Stimulated activated naive B cell treated with anti-CD40 and anti-IgM and Interleukin-4, amounts not matched to agents 10 μg/mL and 1 μg/mL and 100 μg/mL, for 72 hours (primary cell): Measurements from ENCODE around the gene SCG5.
A peak's percentile ranks its signal among the peaks of the same experiment; 100 is the strongest.

ENCODE experiments used
- ATAC-seq, 2 donors: fragments of 150-1000 bp; cut with Tn5 transposase; replicated peaks; 2 replicates each; pipeline ENCODE4 v1.10.0; 2021; ENCODE audit warnings: moderate library complexity in 1 of 2
- DNase-seq: peaks from one replicate; pipeline ENCODE4 v3.0.0; 2021
- H3K27ac Mint-ChIP-seq: one replicate; pipeline ENCODE4 v1.8.0; 2022; ENCODE audit warnings: mild to moderate bottlenecking, mixed read lengths
- H3K27me3 Mint-ChIP-seq, 2 donors: one replicate each; pipeline ENCODE4 v1.8.0; 2022; ENCODE audit warnings: mixed read lengths in 2 of 2
- H3K36me3 Mint-ChIP-seq, 2 donors: one replicate each; pipeline ENCODE4 v1.8.0; 2022; ENCODE audit warnings: mixed read lengths in 2 of 2, mild to moderate bottlenecking in 1 of 2
- H3K4me1 Mint-ChIP-seq, 2 donors: one replicate each; pipeline ENCODE4 v1.8.0; 2022; ENCODE audit warnings: mixed read lengths in 2 of 2, mild to moderate bottlenecking in 1 of 2
- H3K4me3 Mint-ChIP-seq, 2 donors: one replicate each; pipeline ENCODE4 v1.8.0; 2022; ENCODE audit warnings: mild to moderate bottlenecking in 2 of 2, mixed read lengths in 2 of 2, moderate library complexity in 1 of 2
- H3K9me3 Mint-ChIP-seq, 2 donors: one replicate each; pipeline ENCODE4 v1.8.0; 2022; ENCODE audit warnings: mixed read lengths in 2 of 2, mild to moderate bottlenecking in 1 of 2

The SCG5 gene

GRCh38 chr15:32717426-32718226, 76.1 kb downstream of the SCG5 start, which contains the start of gene GREM1:
Gene GREM1 (plus strand): TSS chr15:32718004. CDS start chr15:32730691, 12,687 bp downstream.
- peak within 1 kb of the TSS; percentile 72 to 73 for H3K4me3 Mint-ChIP-seq
- DNase-seq = no peak
- peak within 1 kb of the TSS; percentile 81 for H3K27ac Mint-ChIP-seq

GRCh38 chr15:32718227-32718820, 76.8 kb downstream of the SCG5 start:
- H3K9me3 Mint-ChIP-seq = no peaks in the 10 kb centered on the region
- H3K36me3 Mint-ChIP-seq = no peaks in the 10 kb centered on the region
- peak overlapping the region; percentile 60 to 69 for H3K4me3 Mint-ChIP-seq
- DNase-seq = no peak
- ATAC-seq = no peak
- H3K4me1 Mint-ChIP-seq = peaks cover 19 to 27% of the 10 kb centered on the region in 2 donors
- H3K27ac Mint-ChIP-seq = peak overlapping the region; percentile 47
- H3K27me3 Mint-ChIP-seq = peaks cover 55 to 62% of the 10 kb centered on the region in 2 donors

More at GRCh38 chr15:32717426-32718226, 76.1 kb downstream of the SCG5 start, which contains the start of gene GREM1:
- no peaks in the 10 kb centered on the region for H3K9me3 Mint-ChIP-seq
- ATAC-seq = no peak
- H3K27me3 Mint-ChIP-seq = peaks cover 57 to 64% of the 10 kb centered on the region in 2 donors
- H3K36me3 Mint-ChIP-seq = no peaks in the 10 kb centered on the region
- peaks cover 16 to 27% of the 10 kb centered on the region in 2 donors for H3K4me1 Mint-ChIP-seq

GRCh38 chr15:32718821-32719716, 77.6 kb downstream of the SCG5 start:
- peaks cover 55 to 67% of the 10 kb centered on the region in 2 donors for H3K27me3 Mint-ChIP-seq
- no peaks in the 10 kb centered on the region for H3K9me3 Mint-ChIP-seq
- no peaks in the 10 kb centered on the region for H3K36me3 Mint-ChIP-seq
- H3K4me1 Mint-ChIP-seq = peaks cover 19 to 27% of the 10 kb centered on the region in 2 donors
- peak overlapping the region; percentile 81 for H3K27ac Mint-ChIP-seq
- H3K4me3 Mint-ChIP-seq = peak overlapping the region; percentile 60 to 69
- DNase-seq (no peak), ATAC-seq (peak; percentile 8 to 10)

- DNase-seq (no peak), ATAC-seq (no peak)
- H3K4me1 Mint-ChIP-seq = peaks cover 16 to 23% of the 10 kb centered on the region in 2 donors
- peaks cover 66 to 76% of the 10 kb centered on the region in 2 donors for H3K27me3 Mint-ChIP-seq
- H3K27ac Mint-ChIP-seq = no peak overlapping the region
- H3K9me3 Mint-ChIP-seq = peaks cover 5 to 7% of the 10 kb centered on the region in 2 donors
- H3K36me3 Mint-ChIP-seq = no peaks in the 10 kb centered on the region
- no peak overlapping the region for H3K4me3 Mint-ChIP-seq
These were observed 80.1 kb downstream of the SCG5 start for GRCh38 chr15:32721596-32721995.

GRCh38 chr15:32722136-32722535, 80.6 kb downstream of the SCG5 start:
- peaks cover 5 to 7% of the 10 kb centered on the region in 2 donors for H3K9me3 Mint-ChIP-seq
- H3K27ac Mint-ChIP-seq = no peak overlapping the region
- H3K4me1 Mint-ChIP-seq = peaks cover 12 to 18% of the 10 kb centered on the region in 2 donors
- H3K36me3 Mint-ChIP-seq = no peaks in the 10 kb centered on the region
- no peak for DNase-seq
- no peak for ATAC-seq
- H3K27me3 Mint-ChIP-seq = peaks cover 64 to 74% of the 10 kb centered on the region in 2 donors
- no peak overlapping the region for H3K4me3 Mint-ChIP-seq

- H3K27me3 Mint-ChIP-seq = peaks cover 55 to 62% of the 10 kb centered on the region in 2 donors
- no peak overlapping the region for H3K27ac Mint-ChIP-seq
- ATAC-seq = peak; percentile 79 to 92
These were observed 81.8 kb downstream of the SCG5 start for GRCh38 chr15:32723171-32723948.

GRCh38 chr15:32729700-32730395, 88.3 kb downstream of the SCG5 start:
- no peak overlapping the region for H3K27ac Mint-ChIP-seq
- peaks cover 4 to 9% of the 10 kb centered on the region in 2 donors for H3K4me1 Mint-ChIP-seq
- peaks cover 5% of the 10 kb centered on the region in 2 donors for H3K9me3 Mint-ChIP-seq
- no peak for ATAC-seq
- peaks cover 46 to 55% of the 10 kb centered on the region in 2 donors for H3K27me3 Mint-ChIP-seq
- no peak for DNase-seq
- H3K4me3 Mint-ChIP-seq = no peak overlapping the region
- no peaks in the 10 kb centered on the region for H3K36me3 Mint-ChIP-seq

More at GRCh38 chr15:32723171-32723948, 81.8 kb downstream of the SCG5 start:
- DNase-seq = no peak
- Mint-ChIP-seq H3K36me3 (no peaks in the 10 kb centered on the region), H3K9me3 (peaks cover 5 to 7% of the 10 kb centered on the region in 2 donors), H3K4me1 (peaks cover 9% of the 10 kb centered on the region in 2 donors), H3K4me3 (no peak overlapping the region)

GRCh38 chr15:32730677-32731654, 89.5 kb downstream of the SCG5 start:
- H3K9me3 Mint-ChIP-seq = peaks cover 4 to 5% of the 10 kb centered on the region in 2 donors
- H3K27ac Mint-ChIP-seq = no peak overlapping the region
- DNase-seq (peak; percentile 15), ATAC-seq (peak; percentile 67 to 78)
- peak overlapping the region; percentile 22 to 26 for H3K4me3 Mint-ChIP-seq
- H3K4me1 Mint-ChIP-seq = peaks cover 4 to 9% of the 10 kb centered on the region in 2 donors
- no peaks in the 10 kb centered on the region for H3K36me3 Mint-ChIP-seq
- peaks cover 35 to 51% of the 10 kb centered on the region in 2 donors for H3K27me3 Mint-ChIP-seq

- ATAC-seq (no peak), DNase-seq (no peak)
- H3K36me3 Mint-ChIP-seq = no peaks in the 10 kb centered on the region
- H3K9me3 Mint-ChIP-seq = no peaks in the 10 kb centered on the region
- H3K4me1 Mint-ChIP-seq = peaks cover 4 to 9% of the 10 kb centered on the region in 2 donors
- H3K27me3 Mint-ChIP-seq = peaks cover 31 to 50% of the 10 kb centered on the region in 2 donors
- H3K27ac Mint-ChIP-seq = no peak overlapping the region
- no peak overlapping the region for H3K4me3 Mint-ChIP-seq
These were observed 91.2 kb downstream of the SCG5 start for GRCh38 chr15:32732574-32733157.

- Mint-ChIP-seq H3K27ac (no peak overlapping the region), H3K27me3 (peaks cover 31 to 50% of the 10 kb centered on the region in 2 donors), H3K4me1 (peaks cover 4 to 9% of the 10 kb centered on the region in 2 donors), H3K4me3 (no peak overlapping the region), H3K9me3 (no peaks in the 10 kb centered on the region), H3K36me3 (no peaks in the 10 kb centered on the region)
- ATAC-seq (no peak), DNase-seq (no peak)
These were observed 91.8 kb downstream of the SCG5 start for GRCh38 chr15:32733281-32733680.

- no peak for ATAC-seq
- no peak overlapping the region for H3K4me3 Mint-ChIP-seq
- H3K36me3 Mint-ChIP-seq = no peaks in the 10 kb centered on the region
- H3K27ac Mint-ChIP-seq = no peak overlapping the region
- H3K9me3 Mint-ChIP-seq = peaks cover 3 to 9% of the 10 kb centered on the region in 2 donors
- DNase-seq = no peak
- peaks cover 0 to 2% of the 10 kb centered on the region in 2 donors for H3K4me1 Mint-ChIP-seq
- H3K27me3 Mint-ChIP-seq = peaks cover 14 to 31% of the 10 kb centered on the region in 2 donors
These were observed 94.6 kb downstream of the SCG5 start for GRCh38 chr15:32735989-32736700.
